ENCODE data around the gene PIKFYVE. TPM values are rescaled to one million over a fixed set of nuclear protein-coding genes. Genes with fewer than 3 reads are reported as not detected.

Gene PIKFYVE
- total RNA-seq, 1 donor: 57.9 TPM

- Histone ChIP-seq H3K27ac (ENCODE audit: low read depth, low read length) (no peak overlapping the region), H3K4me2 (ENCODE audit: insufficient read depth, low read length) (peak overlapping the region; percentile 19), H4K20me1 (ENCODE audit: insufficient read depth, low read length) (no peaks in the 10 kb centered on the region), H3K9me3 (ENCODE audit: low read depth, low read length) (no peaks in the 10 kb centered on the region), H3K36me3 (ENCODE audit: insufficient read depth, low read length) (peaks cover 6% of the 10 kb centered on the region), H3K27me3 (ENCODE audit: insufficient read depth, low read length) (no peaks in the 10 kb centered on the region), H3K4me3 (ENCODE audit: insufficient read depth, low read length) (no peak overlapping the region), H3K4me1 (ENCODE audit: insufficient read depth, low read length) (peaks cover 11% of the 10 kb centered on the region), H2AFZ (ENCODE audit: low read length) (no peak overlapping the region), H3K79me2 (ENCODE audit: insufficient read depth, low read length) (no peaks in the 10 kb centered on the region)
- TF ChIP-seq, protein P1, sequence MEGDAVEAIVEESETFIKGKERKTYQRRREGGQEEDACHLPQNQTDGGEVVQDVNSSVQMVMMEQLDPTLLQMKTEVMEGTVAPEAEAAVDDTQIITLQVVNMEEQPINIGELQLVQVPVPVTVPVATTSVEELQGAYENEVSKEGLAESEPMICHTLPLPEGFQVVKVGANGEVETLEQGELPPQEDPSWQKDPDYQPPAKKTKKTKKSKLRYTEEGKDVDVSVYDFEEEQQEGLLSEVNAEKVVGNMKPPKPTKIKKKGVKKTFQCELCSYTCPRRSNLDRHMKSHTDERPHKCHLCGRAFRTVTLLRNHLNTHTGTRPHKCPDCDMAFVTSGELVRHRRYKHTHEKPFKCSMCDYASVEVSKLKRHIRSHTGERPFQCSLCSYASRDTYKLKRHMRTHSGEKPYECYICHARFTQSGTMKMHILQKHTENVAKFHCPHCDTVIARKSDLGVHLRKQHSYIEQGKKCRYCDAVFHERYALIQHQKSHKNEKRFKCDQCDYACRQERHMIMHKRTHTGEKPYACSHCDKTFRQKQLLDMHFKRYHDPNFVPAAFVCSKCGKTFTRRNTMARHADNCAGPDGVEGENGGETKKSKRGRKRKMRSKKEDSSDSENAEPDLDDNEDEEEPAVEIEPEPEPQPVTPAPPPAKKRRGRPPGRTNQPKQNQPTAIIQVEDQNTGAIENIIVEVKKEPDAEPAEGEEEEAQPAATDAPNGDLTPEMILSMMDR (IDR thresholded peaks at IDR 0.05; ENCODE audit: extremely low read depth, low read depth, low read length): no peak
- peak; percentile 53 for DNase-seq (ENCODE audit: insufficient read length, low spot score, missing footprints)
These were observed 93.6 kb downstream of the PIKFYVE start for GRCh38 chr2:208359632-208359986.

DNA sequence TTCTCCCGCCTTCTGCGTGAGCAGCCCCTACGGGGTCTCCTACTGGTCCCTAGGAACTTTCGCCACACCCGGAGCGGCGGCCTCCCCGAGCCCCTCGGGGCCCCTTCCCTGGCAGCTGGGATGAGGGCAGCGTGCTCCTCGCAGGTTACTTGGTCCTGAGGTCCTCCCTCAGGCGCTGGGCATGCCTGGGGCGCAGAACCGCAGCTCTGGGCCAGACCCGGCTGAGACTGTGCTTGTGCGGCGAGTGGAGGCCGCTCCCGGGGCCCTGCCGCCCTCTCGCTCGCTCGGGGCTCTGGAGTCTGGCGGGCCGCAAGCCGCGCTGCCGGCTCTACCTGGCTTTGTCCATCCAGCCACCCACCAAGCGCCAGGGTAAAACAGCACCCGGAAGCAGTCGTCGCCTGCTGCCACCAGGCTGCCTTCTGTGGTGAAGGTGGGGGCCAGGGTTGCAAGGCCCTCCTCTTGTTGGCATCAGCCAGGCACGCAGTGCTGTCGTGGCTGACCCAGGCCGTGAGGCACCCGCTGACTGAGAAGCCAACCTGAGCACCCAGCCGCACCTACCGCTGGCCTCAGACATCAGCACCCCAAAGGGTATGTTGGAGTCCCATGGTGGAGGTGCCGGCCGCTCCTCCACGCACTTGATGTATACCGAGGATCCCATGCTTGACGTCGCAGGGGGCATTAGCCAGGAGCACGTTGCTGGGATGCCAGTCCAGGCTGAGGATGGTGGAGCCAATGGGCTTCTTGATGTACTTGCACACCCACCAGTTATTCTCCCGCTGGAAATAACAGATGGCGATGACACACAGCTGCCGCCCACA, 94.4 kb downstream of the PIKFYVE start:
- Histone ChIP-seq H3K4me1 (ENCODE audit: insufficient read depth, low read length) (peaks cover 11% of the 10 kb centered on the region), H4K20me1 (ENCODE audit: insufficient read depth, low read length) (no peaks in the 10 kb centered on the region), H3K27me3 (ENCODE audit: insufficient read depth, low read length) (no peaks in the 10 kb centered on the region), H3K4me3 (ENCODE audit: insufficient read depth, low read length) (no peak overlapping the region), H3K4me2 (ENCODE audit: insufficient read depth, low read length) (no peak overlapping the region), H2AFZ (ENCODE audit: low read length) (no peak overlapping the region), H3K9me3 (ENCODE audit: low read depth, low read length) (no peaks in the 10 kb centered on the region), H3K79me2 (ENCODE audit: insufficient read depth, low read length) (no peaks in the 10 kb centered on the region), H3K36me3 (ENCODE audit: insufficient read depth, low read length) (no peaks in the 10 kb centered on the region), H3K27ac (ENCODE audit: low read depth, low read length) (no peak overlapping the region)
- TF ChIP-seq, protein P1 (IDR thresholded peaks at IDR 0.05; ENCODE audit: extremely low read depth, low read depth, low read length): no peak
- peak; percentile 44 for DNase-seq (ENCODE audit: insufficient read length, low spot score, missing footprints)

DNA sequence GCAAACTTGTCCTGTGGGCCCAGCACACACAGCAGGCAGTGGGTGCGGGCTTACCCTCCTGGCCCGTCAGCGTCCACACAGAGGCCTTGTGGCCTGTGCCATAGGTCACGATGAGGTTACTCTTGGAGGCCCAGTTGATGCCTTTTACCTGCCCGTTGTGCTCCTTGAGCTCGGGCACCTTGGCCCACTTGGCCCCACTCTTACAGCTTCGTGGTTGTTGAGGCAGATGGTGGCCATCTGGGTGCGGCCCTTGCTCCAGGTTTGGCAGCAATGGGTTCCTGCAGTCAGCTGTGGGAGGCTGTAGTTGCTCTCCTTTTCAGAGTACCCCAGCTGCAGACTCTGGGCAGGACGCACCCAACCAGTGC, 95.0 kb downstream of the PIKFYVE start:
- H3K36me3 ChIP-seq (ENCODE audit: insufficient read depth, low read length): no peaks in the 10 kb centered on the region
- TF ChIP-seq, protein P1 (IDR thresholded peaks at IDR 0.05; ENCODE audit: extremely low read depth, low read depth, low read length): no peak
- no peak overlapping the region for H2AFZ ChIP-seq (ENCODE audit: low read length)
- no peaks in the 10 kb centered on the region for H3K9me3 ChIP-seq (ENCODE audit: low read depth, low read length)
- peaks cover 11% of the 10 kb centered on the region for H3K4me1 ChIP-seq (ENCODE audit: insufficient read depth, low read length)
- H3K4me2 ChIP-seq (ENCODE audit: insufficient read depth, low read length): no peak overlapping the region
- no peak overlapping the region for H3K4me3 ChIP-seq (ENCODE audit: insufficient read depth, low read length)
- H3K27me3 ChIP-seq (ENCODE audit: insufficient read depth, low read length): no peaks in the 10 kb centered on the region
- H4K20me1 ChIP-seq (ENCODE audit: insufficient read depth, low read length): no peaks in the 10 kb centered on the region
- no peak overlapping the region for H3K27ac ChIP-seq (ENCODE audit: low read depth, low read length)
- DNase-seq (ENCODE audit: insufficient read length, low spot score, missing footprints): peak; percentile 27
- no peaks in the 10 kb centered on the region for H3K79me2 ChIP-seq (ENCODE audit: insufficient read depth, low read length)

DNA sequence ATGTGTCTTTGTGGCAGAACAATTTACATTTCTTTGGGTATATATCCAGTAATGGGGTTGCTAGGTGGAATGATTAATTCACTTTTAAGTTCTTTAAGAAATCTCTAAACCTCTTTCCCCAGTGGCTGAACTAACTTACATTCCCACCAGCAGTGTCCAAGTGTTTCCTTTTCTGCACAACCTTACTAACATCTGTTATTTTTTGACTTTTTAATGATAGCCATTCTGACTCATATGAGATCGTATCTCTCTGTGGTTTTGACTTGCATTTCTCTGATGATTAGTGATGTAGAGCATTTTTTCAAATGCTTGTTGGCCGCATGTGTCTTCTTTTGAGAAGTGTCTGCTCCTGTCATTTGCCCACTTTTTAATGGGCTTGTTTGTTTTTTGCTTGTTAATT, 97.4 kb downstream of the PIKFYVE start:
- no peaks in the 10 kb centered on the region for H3K36me3 ChIP-seq (ENCODE audit: insufficient read depth, low read length)
- no peaks in the 10 kb centered on the region for H3K79me2 ChIP-seq (ENCODE audit: insufficient read depth, low read length)
- H3K27ac ChIP-seq (ENCODE audit: low read depth, low read length): peak overlapping the region; percentile 53
- peaks cover 11% of the 10 kb centered on the region for H3K4me1 ChIP-seq (ENCODE audit: insufficient read depth, low read length)
- peak; percentile 82 for DNase-seq (ENCODE audit: insufficient read length, low spot score, missing footprints)
- no peak overlapping the region for H2AFZ ChIP-seq (ENCODE audit: low read length)
- TF ChIP-seq, protein P1 (IDR thresholded peaks at IDR 0.05; ENCODE audit: extremely low read depth, low read depth, low read length): no peak
- H3K9me3 ChIP-seq (ENCODE audit: low read depth, low read length): no peaks in the 10 kb centered on the region
- no peaks in the 10 kb centered on the region for H3K27me3 ChIP-seq (ENCODE audit: insufficient read depth, low read length)
- no peaks in the 10 kb centered on the region for H4K20me1 ChIP-seq (ENCODE audit: insufficient read depth, low read length)
- peak overlapping the region; percentile 4 for H3K4me2 ChIP-seq (ENCODE audit: insufficient read depth, low read length)
- no peak overlapping the region for H3K4me3 ChIP-seq (ENCODE audit: insufficient read depth, low read length)
